ENCODE measurements around the gene OGDH. TPM values are rescaled to one million over a fixed set of nuclear protein-coding genes. Genes with fewer than 3 reads are reported as not detected.
"Not testable (repeated sequence)": the region's sequence is repeated elsewhere in the genome, so short reads cannot be mapped to it uniquely, and the experiment has no call there.

The OGDH gene
- total RNA-seq, 1 donor from 2014 or later, result 68.0 TPM

DNA sequence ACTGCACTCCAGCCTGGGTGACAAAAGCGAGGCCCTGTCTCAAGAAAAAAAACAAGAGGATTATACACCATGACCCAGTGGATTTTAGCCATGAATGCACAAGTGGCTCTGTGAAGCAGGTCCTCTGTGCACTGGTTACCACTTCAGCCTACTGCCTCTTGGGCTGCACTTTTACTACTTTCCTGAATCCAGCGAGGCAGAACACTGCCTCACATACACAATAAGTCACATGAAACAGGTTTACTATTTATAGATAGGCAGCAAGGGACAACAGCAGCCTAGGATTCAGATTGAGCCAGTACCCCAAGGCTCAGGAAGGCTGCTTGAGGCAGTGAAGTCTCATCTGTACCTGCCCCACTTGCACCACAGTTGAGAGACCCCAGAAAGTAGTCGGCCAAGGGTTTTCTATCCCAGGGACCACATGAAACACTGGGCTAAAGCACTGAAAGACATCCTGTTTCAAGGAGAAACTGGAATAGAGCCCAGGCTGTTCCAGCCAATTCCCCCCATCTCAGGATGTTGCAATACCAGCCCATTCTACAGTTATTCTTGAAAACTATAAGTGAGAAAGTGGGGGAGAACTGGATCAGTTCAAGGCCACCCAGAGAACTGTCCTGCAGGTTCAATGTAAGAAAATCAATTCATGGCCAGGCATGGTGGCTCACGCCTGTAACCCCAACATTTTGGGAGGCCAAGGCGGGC lies 10.3 kb upstream of the OGDH start:
- TF ChIP-seq, protein P1, sequence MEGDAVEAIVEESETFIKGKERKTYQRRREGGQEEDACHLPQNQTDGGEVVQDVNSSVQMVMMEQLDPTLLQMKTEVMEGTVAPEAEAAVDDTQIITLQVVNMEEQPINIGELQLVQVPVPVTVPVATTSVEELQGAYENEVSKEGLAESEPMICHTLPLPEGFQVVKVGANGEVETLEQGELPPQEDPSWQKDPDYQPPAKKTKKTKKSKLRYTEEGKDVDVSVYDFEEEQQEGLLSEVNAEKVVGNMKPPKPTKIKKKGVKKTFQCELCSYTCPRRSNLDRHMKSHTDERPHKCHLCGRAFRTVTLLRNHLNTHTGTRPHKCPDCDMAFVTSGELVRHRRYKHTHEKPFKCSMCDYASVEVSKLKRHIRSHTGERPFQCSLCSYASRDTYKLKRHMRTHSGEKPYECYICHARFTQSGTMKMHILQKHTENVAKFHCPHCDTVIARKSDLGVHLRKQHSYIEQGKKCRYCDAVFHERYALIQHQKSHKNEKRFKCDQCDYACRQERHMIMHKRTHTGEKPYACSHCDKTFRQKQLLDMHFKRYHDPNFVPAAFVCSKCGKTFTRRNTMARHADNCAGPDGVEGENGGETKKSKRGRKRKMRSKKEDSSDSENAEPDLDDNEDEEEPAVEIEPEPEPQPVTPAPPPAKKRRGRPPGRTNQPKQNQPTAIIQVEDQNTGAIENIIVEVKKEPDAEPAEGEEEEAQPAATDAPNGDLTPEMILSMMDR (IDR thresholded peaks at IDR 0.05), result no peak
- H3K27me3 Mint-ChIP-seq (ENCODE audit: unreplicated experiment), result peaks cover 21% of the 10 kb centered on the region
- no peak for DNase-seq (ENCODE audit: extremely low spot score, unreplicated experiment)

GRCh38 chr7:44597181-44597580 lies 9.2 kb upstream of the OGDH start:
- H3K27me3 Mint-ChIP-seq (ENCODE audit: unreplicated experiment), result peaks cover 24% of the 10 kb centered on the region
- H3K9me3 Mint-ChIP-seq (ENCODE audit: unreplicated experiment); DNase-seq (ENCODE audit: extremely low spot score, unreplicated experiment); H3K36me3 Mint-ChIP-seq (ENCODE audit: unreplicated experiment); H3K4me1 Mint-ChIP-seq (ENCODE audit: unreplicated experiment); H3K4me3 Mint-ChIP-seq (ENCODE audit: unreplicated experiment); H3K27ac Mint-ChIP-seq (ENCODE audit: unreplicated experiment): not testable (repeated sequence)

More for the DNA sequence above, 10.3 kb upstream of the OGDH start:
- H3K9me3 Mint-ChIP-seq (ENCODE audit: unreplicated experiment), result no peaks in the 10 kb centered on the region
- H3K4me3 Mint-ChIP-seq (ENCODE audit: unreplicated experiment), result no peak overlapping the region
- H3K36me3 Mint-ChIP-seq (ENCODE audit: unreplicated experiment), result no peaks in the 10 kb centered on the region
- no peak overlapping the region for H3K27ac Mint-ChIP-seq (ENCODE audit: unreplicated experiment)
- no peaks in the 10 kb centered on the region for H3K4me1 Mint-ChIP-seq (ENCODE audit: unreplicated experiment)

DNA sequence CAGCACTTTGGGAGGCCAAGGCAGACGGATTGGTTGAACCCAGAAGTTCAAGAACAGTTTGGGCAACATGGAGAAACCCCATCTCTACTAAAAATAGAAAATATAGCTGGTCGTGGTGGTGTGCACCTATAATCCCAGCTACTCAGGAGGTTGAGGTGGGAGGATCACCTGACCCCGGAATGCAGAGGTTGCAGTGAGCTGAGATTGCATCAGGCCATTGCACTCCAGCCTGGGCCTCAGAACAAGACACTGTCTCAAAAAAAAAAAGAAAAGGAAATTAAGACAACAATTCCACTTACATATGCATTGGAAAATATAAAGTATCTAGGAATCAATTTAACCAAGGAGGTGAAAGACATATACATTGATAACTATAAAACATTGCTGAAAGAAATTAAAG lies 7.2 kb upstream of the OGDH start:
- no peak overlapping the region for H3K27ac Mint-ChIP-seq (ENCODE audit: unreplicated experiment)
- TF ChIP-seq, protein P1 (IDR thresholded peaks at IDR 0.05), result no peak
- H3K9me3 Mint-ChIP-seq (ENCODE audit: unreplicated experiment), result no peaks in the 10 kb centered on the region
- H3K4me3 Mint-ChIP-seq (ENCODE audit: unreplicated experiment), result no peak overlapping the region
- no peak for DNase-seq (ENCODE audit: extremely low spot score, unreplicated experiment)
- H3K36me3 Mint-ChIP-seq (ENCODE audit: unreplicated experiment), result no peaks in the 10 kb centered on the region
- no peaks in the 10 kb centered on the region for H3K4me1 Mint-ChIP-seq (ENCODE audit: unreplicated experiment)
- peaks cover 25% of the 10 kb centered on the region for H3K27me3 Mint-ChIP-seq (ENCODE audit: unreplicated experiment)

- TF ChIP-seq, protein P1 (IDR thresholded peaks at IDR 0.05), result no peak
Observed at GRCh38 chr7:44602576-44602910, 3.9 kb upstream of the OGDH start.

GRCh38 chr7:44603193-44603592 lies 3.2 kb upstream of the OGDH start:
- H3K4me3 Mint-ChIP-seq (ENCODE audit: unreplicated experiment), result no peak overlapping the region
- DNase-seq (ENCODE audit: extremely low spot score, unreplicated experiment), result no peak
- H3K36me3 Mint-ChIP-seq (ENCODE audit: unreplicated experiment), result no peaks in the 10 kb centered on the region
- TF ChIP-seq, protein P1 (IDR thresholded peaks at IDR 0.05), result no peak
- H3K9me3 Mint-ChIP-seq (ENCODE audit: unreplicated experiment), result no peaks in the 10 kb centered on the region
- H3K4me1 Mint-ChIP-seq (ENCODE audit: unreplicated experiment), result peaks cover 21% of the 10 kb centered on the region
- H3K27ac Mint-ChIP-seq (ENCODE audit: unreplicated experiment), result no peak overlapping the region
- peaks cover 22% of the 10 kb centered on the region for H3K27me3 Mint-ChIP-seq (ENCODE audit: unreplicated experiment)

More at GRCh38 chr7:44602576-44602910, 3.9 kb upstream of the OGDH start:
- Mint-ChIP-seq H3K4me1 (ENCODE audit: unreplicated experiment) (peaks cover 16% of the 10 kb centered on the region), H3K27ac (ENCODE audit: unreplicated experiment) (no peak overlapping the region), H3K27me3 (ENCODE audit: unreplicated experiment) (peaks cover 22% of the 10 kb centered on the region), H3K9me3 (ENCODE audit: unreplicated experiment) (no peaks in the 10 kb centered on the region), H3K36me3 (ENCODE audit: unreplicated experiment) (no peaks in the 10 kb centered on the region), H3K4me3 (ENCODE audit: unreplicated experiment) (no peak overlapping the region)
- no peak for DNase-seq (ENCODE audit: extremely low spot score, unreplicated experiment)
